ENCODE data around the gene DAB2IP.

DAB2IP gene

GRCh38 chr9:121763561-121764370 is 112.3 kb downstream of the DAB2IP start:
- DNase-seq (ENCODE audit: low read depth) = no peak

GRCh38 chr9:121764371-121764730 is 112.9 kb downstream of the DAB2IP start:
- DNase-seq (ENCODE audit: low read depth) = no peak

GRCh38 chr9:121765021-121765950 is 113.9 kb downstream of the DAB2IP start:
- no peak for DNase-seq (ENCODE audit: low read depth)

GRCh38 chr9:121766081-121766683 is 114.7 kb downstream of the DAB2IP start:
- DNase-seq (ENCODE audit: low read depth) = no peak

- DNase-seq (ENCODE audit: low read depth) = no peak
Measured at GRCh38 chr9:121767171-121767769, 115.8 kb downstream of the DAB2IP start.

GRCh38 chr9:121768416-121769015 is 117.1 kb downstream of the DAB2IP start:
- no peak for DNase-seq (ENCODE audit: low read depth)

- no peak for DNase-seq (ENCODE audit: low read depth)
Measured at GRCh38 chr9:121769939-121770338, 118.5 kb downstream of the DAB2IP start.

- no peak for DNase-seq (ENCODE audit: low read depth)
Measured at GRCh38 chr9:121770415-121771273, 119.2 kb downstream of the DAB2IP start.

GRCh38 chr9:121771418-121771817 is 120.0 kb downstream of the DAB2IP start:
- no peak for DNase-seq (ENCODE audit: low read depth)

- no peak for DNase-seq (ENCODE audit: low read depth)
Measured at GRCh38 chr9:121771851-121772599, 120.6 kb downstream of the DAB2IP start.

- DNase-seq (ENCODE audit: low read depth) = no peak
Measured at GRCh38 chr9:121772600-121773285, 121.3 kb downstream of the DAB2IP start.

- DNase-seq (ENCODE audit: low read depth) = no peak
Measured at GRCh38 chr9:121773286-121773953, 122.0 kb downstream of the DAB2IP start.

GRCh38 chr9:121773954-121774714 is 122.7 kb downstream of the DAB2IP start:
- no peak for DNase-seq (ENCODE audit: low read depth)

GRCh38 chr9:121774715-121775613 is 123.5 kb downstream of the DAB2IP start:
- DNase-seq (ENCODE audit: low read depth) = no peak

- no peak for DNase-seq (ENCODE audit: low read depth)
Measured at GRCh38 chr9:121776001-121776738, 124.7 kb downstream of the DAB2IP start.

All from stimulated activated CD8-positive, alpha-beta memory T cell treated with anti-CD3 and anti-CD28 coated beads, Interleukin-15, amount 100 ng/mL, for 1 hour (primary cell).